Daoy (cell line): ENCODE data around the gene C1QL3. TPM values are rescaled to one million over a fixed set of nuclear protein-coding genes. Genes with fewer than 3 reads are reported as not detected.

Source experiments
- DNase-seq: peaks from one replicate; pipeline ENCODE4 v3.0.0-alpha.2; 2015; ENCODE audit warnings: low read depth
- total RNA-seq: library from RNA; depleted of rRNA; stranded (reverse); fragments of >200 nt; shearing (Covaris generic); gene quantifications from 2 replicates; pipeline ENCODE4 v1.2.3, GENCODE V29; 2014; rRNA removed

Gene C1QL3
- total RNA-seq, 1 experiment from 2014 or later: not detected

DNA sequence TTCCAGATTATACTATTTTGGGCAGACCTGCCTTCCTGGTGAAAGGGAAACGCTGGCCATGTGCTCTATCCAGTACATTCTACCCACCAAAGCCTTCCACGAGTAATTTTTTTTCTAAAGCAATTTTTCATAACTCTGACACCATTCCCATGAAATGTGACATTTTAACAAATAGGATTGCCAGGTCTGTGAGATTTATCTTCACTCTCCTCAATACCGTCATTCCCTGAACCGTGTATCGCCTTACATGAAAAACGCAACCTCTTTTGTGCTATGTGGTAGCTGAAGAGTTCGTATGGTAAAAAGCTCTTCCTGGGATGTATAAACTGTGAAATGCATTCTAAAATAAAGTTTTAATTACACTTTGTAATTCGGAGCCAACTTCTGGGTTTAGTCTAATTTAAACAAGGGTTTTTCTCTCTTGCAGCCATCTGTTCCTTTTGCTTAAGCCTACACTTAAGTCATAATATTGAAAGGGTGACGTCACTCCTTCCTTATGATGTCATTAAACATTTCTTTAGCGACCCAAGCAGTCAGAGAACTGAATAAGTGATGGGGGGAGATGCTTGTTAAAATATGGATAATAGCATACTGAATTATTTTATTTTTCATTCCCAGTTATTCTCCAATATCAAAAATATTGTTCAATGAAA is 27.7 kb downstream of the C1QL3 start:
- DNase-seq: no peak

DNA sequence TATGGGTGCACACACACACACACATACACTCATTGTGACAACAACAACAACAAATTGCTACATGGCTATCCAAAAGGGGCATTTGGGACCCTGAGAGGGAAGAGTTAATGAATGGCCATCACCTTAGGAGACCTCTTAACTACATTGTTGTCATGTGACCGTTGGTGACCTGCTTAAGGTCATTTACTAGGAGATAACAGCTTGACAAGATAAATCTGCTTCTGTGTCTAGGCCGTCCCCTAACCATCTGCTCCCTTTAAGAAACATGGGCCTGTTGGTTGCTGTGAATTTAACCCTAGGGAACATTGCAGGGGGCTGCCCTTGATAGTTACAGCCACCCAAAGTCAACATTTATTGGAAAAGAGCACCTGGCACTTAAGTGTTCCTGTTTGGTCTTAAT is 29.7 kb downstream of the C1QL3 start:
- no peak for DNase-seq

DNA sequence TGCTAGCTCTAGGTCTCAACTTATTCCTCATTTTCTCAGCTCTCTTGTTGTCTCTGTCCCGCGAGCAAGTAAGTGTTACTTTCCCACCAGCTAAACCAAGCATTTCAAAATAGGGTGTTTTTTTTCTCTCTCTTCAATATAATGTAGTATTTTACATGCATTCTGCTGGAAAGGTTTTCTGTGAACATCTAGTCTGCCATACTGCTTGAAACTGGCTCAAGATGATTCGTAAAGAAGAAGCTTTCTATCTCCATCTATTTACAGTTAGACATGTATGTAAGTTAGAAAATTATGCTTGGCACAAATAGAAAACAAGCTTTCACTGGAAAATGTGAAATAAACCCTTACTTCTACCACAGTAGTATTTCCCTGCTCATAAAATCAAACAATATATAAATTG is 31.2 kb downstream of the C1QL3 start:
- DNase-seq: no peak

DNA sequence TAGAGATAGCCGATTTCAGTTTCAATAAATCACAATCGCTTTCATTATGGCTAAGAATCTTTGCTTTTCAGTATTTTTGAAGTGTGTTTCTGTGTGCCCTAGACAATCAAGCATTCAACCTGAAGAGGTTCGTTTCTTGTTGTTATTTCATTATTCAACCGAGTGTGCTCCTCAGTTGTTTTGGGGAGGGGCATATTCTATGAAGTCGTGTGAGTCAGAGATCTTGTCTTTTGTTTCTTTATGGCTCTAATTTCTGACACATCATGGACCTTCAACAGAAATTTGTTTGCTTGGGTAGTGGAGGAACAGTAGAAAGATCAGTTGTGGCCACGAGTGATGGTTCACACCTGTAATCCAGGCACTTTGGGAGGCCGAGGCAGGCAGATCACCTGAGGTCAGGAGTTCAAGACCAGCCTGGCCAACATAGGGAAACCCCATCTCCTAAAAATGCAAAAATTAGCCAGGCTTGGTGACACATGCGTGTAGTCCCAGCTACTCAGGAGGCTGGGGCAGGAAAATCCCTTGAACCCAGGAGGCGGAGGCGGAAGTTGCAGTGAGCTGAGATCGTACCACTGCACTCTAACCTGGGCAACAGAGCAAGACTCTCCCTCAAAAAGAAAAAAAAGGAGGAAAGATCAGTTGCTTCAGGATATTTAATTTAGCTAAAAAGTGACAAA is 38.3 kb downstream of the C1QL3 start:
- no peak for DNase-seq

DNA sequence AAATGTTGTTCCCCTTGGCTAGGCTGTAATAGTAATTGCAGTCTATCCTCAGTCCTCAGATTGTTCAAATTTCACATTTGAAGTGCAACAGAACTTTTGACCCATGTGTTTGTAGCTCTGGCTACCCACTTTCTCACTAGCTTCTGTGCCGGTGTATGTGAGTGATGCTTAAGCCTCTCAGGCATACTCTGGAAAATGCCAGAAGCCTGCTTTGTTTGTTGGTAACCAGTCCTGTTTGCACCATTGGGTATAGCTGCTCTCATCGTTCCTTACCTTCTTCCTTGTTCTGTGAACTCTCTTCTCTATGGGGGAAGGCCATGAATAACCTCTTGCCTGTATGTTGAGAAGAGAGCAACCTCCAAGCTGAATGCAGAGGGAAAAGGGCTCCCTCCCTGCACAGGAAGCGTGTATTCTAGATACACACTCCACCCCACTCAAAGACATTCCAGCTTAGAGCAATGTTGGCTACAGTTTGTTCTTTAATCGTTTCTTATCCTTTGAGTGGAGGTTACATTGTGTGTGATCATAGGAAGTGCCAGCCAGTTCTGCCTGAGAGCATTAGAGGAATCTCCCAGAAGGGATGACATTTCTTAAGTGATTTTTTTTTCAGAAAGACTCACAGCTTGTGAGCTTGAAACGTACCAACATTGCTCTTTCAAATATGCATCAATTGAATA is 40.5 kb downstream of the C1QL3 start:
- DNase-seq: no peak

DNA sequence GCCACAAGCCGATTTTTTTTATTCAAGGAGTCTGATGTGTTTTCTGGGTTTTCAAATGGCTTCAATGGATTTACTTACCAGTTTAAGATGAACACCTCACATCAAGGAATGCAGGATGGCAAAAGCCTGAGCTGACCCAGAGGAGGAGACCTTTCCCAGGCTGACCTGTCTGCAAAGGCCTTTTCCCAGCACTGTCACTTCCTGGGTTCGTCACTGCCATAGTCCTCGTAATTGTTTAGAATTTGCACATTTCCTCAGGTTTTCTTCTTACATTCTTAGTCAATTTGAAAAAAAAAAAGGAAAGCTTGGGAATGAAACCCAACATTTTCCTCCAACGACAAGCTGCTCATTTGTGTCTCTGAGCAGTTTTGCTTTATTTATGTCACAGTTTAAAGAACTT is 42.9 kb downstream of the C1QL3 start:
- DNase-seq: no peak

DNA sequence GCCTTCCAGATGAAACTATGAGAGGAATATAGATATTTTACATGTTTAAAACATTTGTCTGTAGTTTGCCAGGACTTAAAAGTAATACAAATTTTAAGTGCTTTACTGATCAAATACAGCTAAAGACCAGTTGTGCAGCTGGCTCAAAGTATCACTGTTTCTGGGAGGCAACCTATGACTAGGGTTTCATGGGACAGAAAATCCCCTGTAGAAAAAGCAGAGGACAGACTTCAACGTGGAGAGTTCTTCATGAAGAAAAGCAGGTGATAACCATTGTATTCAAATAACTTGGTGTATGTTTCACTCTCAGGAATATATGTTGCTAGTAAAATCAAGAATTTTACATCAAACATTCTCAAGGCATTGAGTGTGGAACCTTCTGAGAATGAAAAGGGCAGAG is 43.9 kb downstream of the C1QL3 start:
- DNase-seq: no peak

DNA sequence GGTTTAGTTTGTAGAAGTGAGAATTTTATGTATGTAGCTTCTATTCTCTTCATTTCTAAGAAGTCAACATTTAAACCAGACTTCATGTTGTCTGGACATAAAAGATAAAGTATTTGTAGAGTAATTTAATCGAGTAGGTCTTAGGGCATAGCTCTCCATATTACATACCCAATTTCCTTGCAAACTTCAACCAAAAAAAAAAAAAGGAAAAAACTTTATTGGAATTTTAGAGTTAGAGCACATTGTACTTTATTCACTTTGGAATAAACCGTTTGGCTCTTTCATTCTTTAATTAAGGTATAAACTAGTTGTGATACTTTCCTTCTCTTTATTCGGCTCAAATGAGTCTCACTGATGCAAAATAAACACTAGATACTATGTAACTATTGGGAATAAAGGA is 48.9 kb downstream of the C1QL3 start:
- no peak for DNase-seq

DNA sequence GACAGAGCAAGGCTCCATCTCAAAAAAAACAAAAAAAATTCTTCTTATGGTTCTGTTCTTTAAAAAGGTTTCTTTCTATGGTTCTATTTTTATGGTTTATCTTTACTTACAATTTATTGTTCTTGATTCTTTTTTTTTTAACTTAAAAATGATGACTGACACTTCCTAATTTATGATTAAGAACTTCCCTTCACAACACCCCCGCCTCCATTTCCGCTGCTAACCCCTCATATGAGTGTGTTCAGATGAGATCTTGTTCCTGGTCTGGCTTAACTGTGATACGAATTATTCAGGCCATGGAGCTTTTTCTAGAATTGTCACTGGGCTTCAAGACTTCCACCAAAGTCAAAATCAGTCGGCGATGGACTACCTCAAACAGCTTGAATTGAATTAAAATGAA is 50.9 kb downstream of the C1QL3 start:
- no peak for DNase-seq

DNA sequence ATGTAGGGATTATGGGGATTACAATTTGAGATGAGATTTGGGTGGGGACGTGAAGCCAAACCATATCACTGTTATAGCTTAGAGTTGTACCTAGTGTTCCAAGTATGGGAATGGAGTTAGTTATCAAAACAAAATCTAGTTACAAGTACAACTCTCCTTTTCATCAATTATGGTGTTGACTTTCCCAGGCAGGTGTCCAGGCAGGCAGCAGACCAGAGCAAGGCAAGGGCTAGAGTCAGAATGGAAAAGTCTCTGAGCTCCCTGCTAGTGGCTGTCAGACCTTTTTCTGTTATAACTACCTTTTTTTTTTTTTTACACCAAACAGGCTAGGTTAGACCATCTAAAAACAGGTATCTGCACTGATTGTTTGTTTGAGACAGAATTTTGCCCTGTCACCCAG is 55.7 kb downstream of the C1QL3 start:
- DNase-seq: no peak

Other genes with a start within 250 kb of the C1QL3 start
- gene PTER, start 84.9 kb downstream of the C1QL3 start, total RNA-seq: 7.2 and 7.4 TPM in 2 replicates